NOMO-1 treated with DMSO at 0.1 percent for 48 hours (cell line): Measurements from ENCODE around the gene ZMYND8.
"Not testable (repeated sequence)": the region's sequence is repeated elsewhere in the genome, so short reads cannot be mapped to it uniquely, and the experiment has no call there.

Source experiments
- DNase-seq: peaks from one replicate; lab custom pipeline; 2025; ENCODE audit not compliant: unreplicated experiment; lab: John Stamatoyannopoulos, UW

Gene ZMYND8

GRCh38 chr20:47314647-47315338, 41.7 kb downstream of the ZMYND8 start:
- DNase-seq, result no peak

- no peak for DNase-seq
Measured at GRCh38 chr20:47311967-47312681, 44.4 kb downstream of the ZMYND8 start.

GRCh38 chr20:47311211-47311610, 45.3 kb downstream of the ZMYND8 start:
- no peak for DNase-seq

- DNase-seq, result no peak
Measured at GRCh38 chr20:47310729-47311128, 45.8 kb downstream of the ZMYND8 start.

GRCh38 chr20:47309806-47310426, 46.6 kb downstream of the ZMYND8 start:
- DNase-seq, result no peak

- no peak for DNase-seq
Measured at GRCh38 chr20:47309394-47309793, 47.1 kb downstream of the ZMYND8 start.

GRCh38 chr20:47307569-47307968, 48.9 kb downstream of the ZMYND8 start:
- DNase-seq, result not testable (repeated sequence)

- DNase-seq, result no peak
Measured at GRCh38 chr20:47306755-47307370, 49.6 kb downstream of the ZMYND8 start.

- no peak for DNase-seq
Measured at GRCh38 chr20:47306095-47306494, 50.4 kb downstream of the ZMYND8 start.

- no peak for DNase-seq
Measured at GRCh38 chr20:47305667-47306066, 50.8 kb downstream of the ZMYND8 start.

GRCh38 chr20:47304287-47304686, 52.2 kb downstream of the ZMYND8 start:
- no peak for DNase-seq

GRCh38 chr20:47303736-47304135, 52.8 kb downstream of the ZMYND8 start:
- DNase-seq, result no peak

- no peak for DNase-seq
Measured at GRCh38 chr20:47300071-47300470, 56.4 kb downstream of the ZMYND8 start.

- DNase-seq, result no peak
Measured at GRCh38 chr20:47298624-47299023, 57.9 kb downstream of the ZMYND8 start.

GRCh38 chr20:47297746-47298145, 58.8 kb downstream of the ZMYND8 start:
- no peak for DNase-seq

- no peak for DNase-seq
Measured at GRCh38 chr20:47296950-47297349, 59.5 kb downstream of the ZMYND8 start.

- no peak for DNase-seq
Measured at GRCh38 chr20:47295921-47296426, 60.5 kb downstream of the ZMYND8 start.

GRCh38 chr20:47295129-47295813, 61.2 kb downstream of the ZMYND8 start:
- DNase-seq, result no peak

GRCh38 chr20:47293631-47294030, 62.9 kb downstream of the ZMYND8 start:
- DNase-seq, result no peak

- no peak for DNase-seq
Measured at GRCh38 chr20:47292581-47292980, 63.9 kb downstream of the ZMYND8 start.
